CD4-positive, CD25-positive, alpha-beta regulatory T cell (primary cell): ENCODE data around the gene LIPC. TPM values are rescaled to one million over a fixed set of nuclear protein-coding genes. Genes with fewer than 3 reads are reported as not detected.
"Not testable (repeated sequence)": the region's sequence is repeated elsewhere in the genome, so short reads cannot be mapped to it uniquely, and the experiment has no call there.

Source experiments
- ATAC-seq, 2 donors: fragments of 150-1000 bp; cut with Tn5 transposase; one replicate each; pipeline ENCODE4 v1.10.0; 2021; ENCODE audit warnings: low read depth in 2 of 2, moderate number of reproducible peaks in 2 of 2, moderate library complexity in 1 of 2
- DNase-seq, 3 donors: peaks; one replicate each; pipeline versions ENCODE4 v3.0.0 to v3.0.0-alpha.2; 2012 to 2022; ENCODE audit warnings: mixed read lengths in 1 of 3
- H3K27ac ChIP-seq: one replicate; pipeline ENCODE4 v1.7.0; 2013; ENCODE audit warnings: mild to moderate bottlenecking, low read length; ENCODE audit not compliant: insufficient read depth, poor library complexity, severe bottlenecking
- H3K27me3 ChIP-seq: one replicate; pipeline ENCODE4 v1.7.0; 2013; ENCODE audit warnings: low read length; ENCODE audit not compliant: control insufficient read depth, insufficient read depth
- H3K36me3 ChIP-seq: one replicate; pipeline ENCODE4 v1.7.0; 2013; ENCODE audit warnings: mild to moderate bottlenecking, low read length, moderate library complexity; ENCODE audit not compliant: control insufficient read depth, insufficient read depth
- H3K4me1 ChIP-seq: 2 replicates; pipeline ENCODE4 v1.7.0; 2013; ENCODE audit warnings: mild to moderate bottlenecking, low read length; ENCODE audit not compliant: insufficient read depth, control insufficient read depth, poor library complexity, severe bottlenecking
- H3K4me3 ChIP-seq: one replicate; pipeline ENCODE4 v1.7.0; 2013; ENCODE audit warnings: low read depth, mild to moderate bottlenecking, low read length, moderate library complexity
- H3K9me3 ChIP-seq, 2 experiments: 1 replicate in 1 of 2; 2 replicates in 1 of 2; pipeline ENCODE4 v1.7.0; 2013; ENCODE audit warnings: low read length in 2 of 2, mild to moderate bottlenecking in 1 of 2, moderate library complexity in 1 of 2; ENCODE audit not compliant: control insufficient read depth in 2 of 2
- H3K27ac Mint-ChIP-seq, 3 donors: one replicate each; pipeline ENCODE4 v1.8.0; 2020 to 2022; ENCODE audit warnings: mild to moderate bottlenecking in 3 of 3, mixed read lengths in 3 of 3, moderate library complexity in 2 of 3
- H3K27me3 Mint-ChIP-seq: one replicate; pipeline ENCODE4 v1.8.0; 2022; ENCODE audit warnings: mild to moderate bottlenecking, mixed read lengths
- H3K36me3 Mint-ChIP-seq: one replicate; pipeline ENCODE4 v1.8.0; 2020; ENCODE audit warnings: mixed read lengths
- H3K4me1 Mint-ChIP-seq, 4 donors: one replicate each; pipeline ENCODE4 v1.8.0; 2020 to 2022; ENCODE audit warnings: mixed read lengths in 4 of 4, mild to moderate bottlenecking in 1 of 4
- H3K4me3 Mint-ChIP-seq, 4 donors: one replicate each; pipeline ENCODE4 v1.8.0; 2020 to 2022; ENCODE audit warnings: mild to moderate bottlenecking in 4 of 4, mixed read lengths in 4 of 4, moderate library complexity in 3 of 4
- H3K9me3 Mint-ChIP-seq, 7 donors: one replicate each; pipeline ENCODE4 v1.8.0; 2020 to 2022; ENCODE audit warnings: mixed read lengths in 7 of 7, mild to moderate bottlenecking in 3 of 7, moderate library complexity in 2 of 7
- polyA plus RNA-seq, 4 donors: library from polyadenylated mRNA; unstranded; fragments of 300-500 nt; fragmentation: Illumina TruSeq; gene quantifications; one replicate each; pipeline ENCODE4 v1.2.3, GENCODE V29; 2021
- total RNA-seq: library from RNA; stranded (reverse); gene quantifications from one replicate; pipeline ENCODE4 v1.2.3, GENCODE V29; 2022

Gene LIPC
- total and polyA plus RNA-seq, 5 donors from 2014 or later: 0.54 to 1.7 (median 1.6) TPM

GRCh38 chr15:58597943-58598828 is 166.4 kb downstream of the LIPC start:
- H3K4me3 ChIP-seq: no peak overlapping the region
- peaks cover 0 to 4% (median 0%) of the 10 kb centered on the region in 7 donors for H3K9me3 Mint-ChIP-seq
- H3K4me1 Mint-ChIP-seq: peaks cover 25 to 37% (median 35%) of the 10 kb centered on the region in 4 donors
- H3K36me3 Mint-ChIP-seq: peaks cover 45% of the 10 kb centered on the region
- DNase-seq: no peak
- no peaks in the 10 kb centered on the region for H3K27me3 Mint-ChIP-seq
- peak overlapping the region in 1 of 3 donors; percentile 76 for H3K27ac Mint-ChIP-seq
- H3K4me3 Mint-ChIP-seq: no peak overlapping the region
- no peak for ATAC-seq
- no peaks in the 10 kb centered on the region for H3K27me3 ChIP-seq
- peak overlapping the region; percentile 33 for H3K27ac ChIP-seq
- no peaks in the 10 kb centered on the region for H3K4me1 ChIP-seq
- peaks cover 29% of the 10 kb centered on the region for H3K36me3 ChIP-seq
- H3K9me3 ChIP-seq: no peaks in the 10 kb centered on the region

- Mint-ChIP-seq H3K9me3 (peaks cover 0 to 2% (median 0%) of the 10 kb centered on the region in 7 donors), H3K27ac (peak overlapping the region in 1 of 3 donors; percentile 76), H3K27me3 (no peaks in the 10 kb centered on the region), H3K4me3 (no peak overlapping the region), H3K4me1 (peaks cover 27 to 38% (median 32%) of the 10 kb centered on the region in 4 donors), H3K36me3 (peaks cover 46% of the 10 kb centered on the region)
- H3K27ac ChIP-seq: no peak overlapping the region
- H3K36me3 ChIP-seq: peaks cover 29% of the 10 kb centered on the region
- H3K4me1 ChIP-seq: no peaks in the 10 kb centered on the region
- DNase-seq (no peak), ATAC-seq (no peak)
- H3K4me3 ChIP-seq: no peak overlapping the region
- H3K27me3 ChIP-seq: no peaks in the 10 kb centered on the region
- no peaks in the 10 kb centered on the region for H3K9me3 ChIP-seq
These were observed 167.0 kb downstream of the LIPC start for GRCh38 chr15:58598829-58599210.

- no peaks in the 10 kb centered on the region for H3K27me3 Mint-ChIP-seq
- H3K27ac ChIP-seq: no peak overlapping the region
- H3K4me1 Mint-ChIP-seq: peaks cover 22 to 37% (median 31%) of the 10 kb centered on the region in 4 donors
- peak overlapping the region in 1 of 3 donors; percentile 35 for H3K27ac Mint-ChIP-seq
- peaks cover 32% of the 10 kb centered on the region for H3K36me3 ChIP-seq
- DNase-seq: no peak
- no peak for ATAC-seq
- H3K9me3 Mint-ChIP-seq: peaks cover 0 to 2% (median 0%) of the 10 kb centered on the region in 7 donors
- H3K9me3 ChIP-seq: no peaks in the 10 kb centered on the region
- no peak overlapping the region for H3K4me3 ChIP-seq
- H3K4me3 Mint-ChIP-seq: no peak overlapping the region
- H3K27me3 ChIP-seq: no peaks in the 10 kb centered on the region
- H3K36me3 Mint-ChIP-seq: peaks cover 47% of the 10 kb centered on the region
- H3K4me1 ChIP-seq: peaks cover 8% of the 10 kb centered on the region
These were observed 171.0 kb downstream of the LIPC start for GRCh38 chr15:58602823-58603222.

- not testable (repeated sequence) for H3K4me3 ChIP-seq, H3K9me3 ChIP-seq, H3K27ac ChIP-seq, H3K27me3 ChIP-seq, H3K27ac Mint-ChIP-seq, H3K4me3 Mint-ChIP-seq, H3K9me3 Mint-ChIP-seq, H3K27me3 Mint-ChIP-seq, DNase-seq, ATAC-seq
- H3K36me3 ChIP-seq: peaks cover 27% of the 10 kb centered on the region
- Mint-ChIP-seq H3K4me1 (peaks cover 25 to 41% (median 35%) of the 10 kb centered on the region in 4 donors), H3K36me3 (peaks cover 45% of the 10 kb centered on the region)
- peaks cover 19% of the 10 kb centered on the region for H3K4me1 ChIP-seq
These were observed 172.1 kb downstream of the LIPC start for GRCh38 chr15:58603927-58604326.

GRCh38 chr15:58604455-58604923 is 172.7 kb downstream of the LIPC start:
- no peaks in the 10 kb centered on the region for H3K9me3 ChIP-seq
- no peak overlapping the region for H3K4me3 ChIP-seq
- H3K27me3 ChIP-seq: no peaks in the 10 kb centered on the region
- H3K27ac ChIP-seq: no peak overlapping the region
- no peak for ATAC-seq
- peaks cover 23% of the 10 kb centered on the region for H3K4me1 ChIP-seq
- peaks cover 49% of the 10 kb centered on the region for H3K36me3 Mint-ChIP-seq
- no peaks in the 10 kb centered on the region for H3K27me3 Mint-ChIP-seq
- H3K4me1 Mint-ChIP-seq: peaks cover 30 to 46% (median 39%) of the 10 kb centered on the region in 4 donors
- peaks cover 27% of the 10 kb centered on the region for H3K36me3 ChIP-seq
- H3K27ac Mint-ChIP-seq: no peak overlapping the region
- DNase-seq: no peak
- H3K4me3 Mint-ChIP-seq: no peak overlapping the region
- H3K9me3 Mint-ChIP-seq: no peaks in the 10 kb centered on the region

GRCh38 chr15:58605931-58606530 is 174.2 kb downstream of the LIPC start:
- Mint-ChIP-seq H3K9me3 (no peaks in the 10 kb centered on the region), H3K4me3 (no peak overlapping the region), H3K4me1 (peaks cover 32 to 49% (median 46%) of the 10 kb centered on the region in 4 donors), H3K36me3 (peaks cover 61% of the 10 kb centered on the region), H3K27ac (peak overlapping the region in 2 of 3 donors; percentile 4 to 27), H3K27me3 (no peaks in the 10 kb centered on the region)
- Histone ChIP-seq H3K27me3 (no peaks in the 10 kb centered on the region), H3K4me1 (peaks cover 23% of the 10 kb centered on the region), H3K36me3 (peaks cover 38% of the 10 kb centered on the region), H3K4me3 (no peak overlapping the region), H3K9me3 (no peaks in the 10 kb centered on the region), H3K27ac (no peak overlapping the region)
- no peak for DNase-seq
- no peak for ATAC-seq

GRCh38 chr15:58606577-58607080 is 174.8 kb downstream of the LIPC start:
- Mint-ChIP-seq H3K4me1 (peaks cover 32 to 49% (median 48%) of the 10 kb centered on the region in 4 donors), H3K4me3 (no peak overlapping the region), H3K27ac (peak overlapping the region in 1 of 3 donors; percentile 4), H3K36me3 (peaks cover 60% of the 10 kb centered on the region), H3K9me3 (no peaks in the 10 kb centered on the region), H3K27me3 (no peaks in the 10 kb centered on the region)
- Histone ChIP-seq H3K36me3 (peaks cover 38% of the 10 kb centered on the region), H3K27me3 (no peaks in the 10 kb centered on the region), H3K27ac (no peak overlapping the region), H3K4me3 (no peak overlapping the region), H3K4me1 (peaks cover 23% of the 10 kb centered on the region), H3K9me3 (no peaks in the 10 kb centered on the region)
- ATAC-seq (no peak), DNase-seq (no peak)
